GM12878 (cell line): ENCODE results near the gene FGGY. TPM values are rescaled to one million over a fixed set of nuclear protein-coding genes. Genes with fewer than 3 reads are reported as not detected.

ENCODE experiments used
- ATAC-seq: fragments of 200-7000 bp; cut with Tn5 transposase; 3 replicates; pipeline ENCODE4 v1.9.1; 2020; ENCODE audit warnings: mild to moderate bottlenecking, moderate library complexity
- BruUV-seq: library from RNA; stranded (reverse); fragments of 400-500 nt; replicated peaks from 2 replicates; lab custom pipeline; 2021; lab: Mats Ljungman, UMichigan
- CTCF ChIA-PET: fragments of 300-600 bp; sonication (Branson Sonifier 250); formaldehyde crosslinking; extraction: SDS; loops from one replicate; lab custom pipeline; 2021; ENCODE audit warnings: inconsistent platforms; lab: Yijun Ruan, JAX
- POLR2A ChIA-PET: fragments of 350-600 bp; formaldehyde crosslinking; extraction: SDS; loops from one replicate; lab custom pipeline; 2021; ENCODE audit warnings: inconsistent platforms; lab: Charles Lee
- RAD21 ChIA-PET: fragments of 300-600 bp; sonication (Branson Sonifier 250); formaldehyde crosslinking; loops from one replicate; lab custom pipeline; 2023; ENCODE audit warnings: antibody characterized with exemption; ENCODE audit not compliant: unreplicated experiment; lab: Charles Lee
- SMC1A ChIA-PET: fragments of 300-600 bp; sonication (Branson Sonifier 250); formaldehyde crosslinking; loops from one replicate; lab custom pipeline; 2023; ENCODE audit not compliant: unreplicated experiment, uncharacterized antibody; lab: Charles Lee
- DNase-seq: peaks from one replicate; pipeline ENCODE4 v3.0.0-alpha.2; 2011; ENCODE audit warnings: low read depth, low spot score
- FAIRE-seq: peaks from 3 replicates; lab custom pipeline; 2011; peaks lifted over from hg19 to GRCh38; lab: Jason Lieb, UNC
- H2AFZ ChIP-seq: 2 replicates; pipeline ENCODE4 v1.6.0; 2011; ENCODE audit warnings: low read depth, low read length, control low read depth; ENCODE audit not compliant: control insufficient read depth
- H3K27ac ChIP-seq: 2 replicates; pipeline ENCODE4 v1.5.1; 2011; ENCODE audit warnings: control low read depth; ENCODE audit not compliant: control insufficient read depth, insufficient read depth
- H3K27me3 ChIP-seq, 2 experiments: replicated peaks in 1 of 2; 2 replicates each; pipeline versions ENCODE4 v1.6.0 to v1.6.1; 2011; ENCODE audit warnings: low read length in 1 of 2; ENCODE audit not compliant: control insufficient read depth in 2 of 2, insufficient read depth in 2 of 2
- H3K36me3 ChIP-seq, 2 experiments: 2 replicates each; pipeline ENCODE4 v1.5.1; 2011; ENCODE audit warnings: low read length in 1 of 2; ENCODE audit not compliant: control insufficient read depth in 2 of 2, insufficient read depth in 2 of 2
- H3K4me1 ChIP-seq: 2 replicates; pipeline ENCODE4 v1.6.1; 2011; ENCODE audit warnings: mild to moderate bottlenecking, low read length, moderate library complexity, mixed read lengths; ENCODE audit not compliant: control insufficient read depth, insufficient read depth
- H3K4me2 ChIP-seq: 2 replicates; pipeline ENCODE4 v1.6.0; 2011; ENCODE audit warnings: control low read depth; ENCODE audit not compliant: control insufficient read depth, insufficient read depth
- H3K4me3 ChIP-seq: fragments of 200-600 bp; sonication (generic); 2 replicates; pipeline ENCODE4 v1.5.1; 2016
- H3K79me2 ChIP-seq: 2 replicates; pipeline ENCODE4 v1.6.0; 2011; ENCODE audit warnings: low read length; ENCODE audit not compliant: control insufficient read depth, insufficient read depth
- H3K9ac ChIP-seq: 2 replicates; pipeline ENCODE4 v1.8.0; 2011; ENCODE audit warnings: low read length, control low read depth, mixed read lengths; ENCODE audit not compliant: control insufficient read depth, insufficient read depth
- H3K9me3 ChIP-seq: replicated peaks from 3 replicates; pipeline ENCODE4 v1.5.1; 2011; ENCODE audit warnings: mild to moderate bottlenecking, low read length; ENCODE audit not compliant: control insufficient read depth, insufficient read depth
- H4K20me1 ChIP-seq: 2 replicates; pipeline ENCODE4 v1.6.0; 2011; ENCODE audit not compliant: control insufficient read depth, insufficient read depth
- BACH1 ChIP-seq: fragments of 450-650 bp; IDR thresholded peaks from 2 replicates; pipeline ENCODE4 v1.6.1; 2017; ENCODE audit warnings: mild to moderate bottlenecking, borderline replicate concordance
- BMI1 ChIP-seq: fragments of 450-650 bp; IDR thresholded peaks from 2 replicates; pipeline ENCODE4 v1.6.1; 2016; ENCODE audit warnings: mild to moderate bottlenecking, moderate library complexity, borderline replicate concordance
- GABPA ChIP-seq: IDR thresholded peaks from 2 replicates; pipeline ENCODE4 v1.6.1; 2014; ENCODE audit warnings: antibody characterized with exemption, low read depth, mild to moderate bottlenecking, inconsistent platforms
- IRF3 ChIP-seq: fragments of 450-650 bp; IDR thresholded peaks from 2 replicates; pipeline ENCODE4 v1.6.1; 2014; ENCODE audit warnings: mild to moderate bottlenecking
- MAX ChIP-seq: IDR thresholded peaks from 2 replicates; pipeline ENCODE4 v1.6.1; 2012; ENCODE audit warnings: low read depth, low read length, improper control_type of control experiment
- MEF2B ChIP-seq: fragments of 450-650 bp; IDR thresholded peaks from 2 replicates; pipeline ENCODE4 v1.6.1; 2018; ENCODE audit warnings: mild to moderate bottlenecking, moderate library complexity; ENCODE audit not compliant: partially characterized antibody, poor library complexity, severe bottlenecking
- NFXL1 ChIP-seq: fragments of 450-650 bp; IDR thresholded peaks from 2 replicates; pipeline ENCODE4 v1.6.1; 2017; ENCODE audit warnings: antibody characterized with exemption, mild to moderate bottlenecking, borderline replicate concordance
- NFYA ChIP-seq: IDR thresholded peaks from 2 replicates; pipeline ENCODE4 v1.6.1; 2011; ENCODE audit warnings: low read depth, mild to moderate bottlenecking, low read length, improper control_type of control experiment, borderline replicate concordance
- NR2C2 ChIP-seq: IDR thresholded peaks from 2 replicates; pipeline ENCODE4 v1.6.1; 2011; ENCODE audit warnings: borderline replicate concordance, low read depth; ENCODE audit not compliant: control insufficient read depth, insufficient read length
- PRDM15 ChIP-seq: fragments of 450-650 bp; formaldehyde crosslinking; IDR thresholded peaks from 2 replicates; pipeline ENCODE4 v1.4.0; 2020; ENCODE audit warnings: mild to moderate bottlenecking, moderate library complexity
- YBX1 ChIP-seq: fragments of 450-650 bp; IDR thresholded peaks from 2 replicates; pipeline ENCODE4 v1.6.1; 2016; ENCODE audit warnings: antibody characterized with exemption
- ZNF622 ChIP-seq: fragments of 450-650 bp; IDR thresholded peaks from 2 replicates; pipeline ENCODE4 v1.6.1; 2017; ENCODE audit warnings: mild to moderate bottlenecking, inconsistent platforms
- WGBS: methylation state at CpG from one replicate; pipeline ENCODE4 v1.1.6; 2016; ENCODE audit warnings: low lambda C conversion rate; ENCODE audit not compliant: insufficient replicate concordance, insufficient coverage; ENCODE audit errors: missing lambda C conversion rate; 5-methylcytosine and 5-hydroxymethylcytosine counted together
- in situ Hi-C: fragments of 300-500 bp; cut with MboI; formaldehyde crosslinking; loops from 9 replicates; pipeline ENCODE4 v1.14.3; 2018; ENCODE audit warnings: mixed read lengths
- intact Hi-C: fragments of 100-400 bp; cut with micrococcal nuclease; formaldehyde crosslinking; loops from one replicate; pipeline ENCODE4 v1.14.2; 2022; ENCODE audit not compliant: unreplicated experiment
- polyA plus RNA-seq, 11 experiments: library from polyadenylated mRNA; depleted of rRNA in 4 of 11; unstranded in 6 of 11; stranded (reverse) in 5 of 11; fragments of >200 nt; fragmentation: Nextera tagmentation in 4 of 11; fragmentation: Illumina TruSeq in 1 of 11; extraction: Ambion mirVana in 4 of 11; extraction: Trizol in 1 of 11; gene quantifications; 1 replicate in 1 of 11; 2 replicates in 10 of 11; pipeline versions ENCODE4 v1.2.1 to v1.2.3, GENCODE V29; 2011 to 2016; ENCODE audit warnings: inconsistent platforms in 2 of 11, missing spikeins in 2 of 11, low read depth in 1 of 11
- total RNA-seq, 4 experiments: library from RNA; depleted of rRNA in 3 of 4; stranded (reverse); fragments of >200 nt in 3 of 4; fragmentation: Illumina TruSeq in 1 of 4; extraction: Trizol in 1 of 4; gene quantifications; 2 replicates each; pipeline versions ENCODE4 v1.2.1 to v1.2.3, GENCODE V29; 2013 to 2021

FGGY gene
- total and polyA plus RNA-seq, 10 of the 15 experiments (the other 5 are each of a cell fraction or from before 2014, with no cell fraction given), result 6.2 to 11.9 (median 7.5) TPM

GRCh38 chr1:59682396-59683080, 385.6 kb downstream of the FGGY start:
- BruUV-seq, result no TSS peak
- DNase-seq, result no peak
- Histone ChIP-seq H3K27ac (no peak overlapping the region), H3K79me2 (no peaks in the 10 kb centered on the region), H3K36me3 (no peaks in the 10 kb centered on the region), H3K4me1 (no peaks in the 10 kb centered on the region), H3K9ac (no peak overlapping the region), H3K9me3 (no peaks in the 10 kb centered on the region), H3K4me2 (no peak overlapping the region), H3K4me3 (no peak overlapping the region), H2AFZ (no peak overlapping the region), H3K27me3 (no peaks in the 10 kb centered on the region), H4K20me1 (no peaks in the 10 kb centered on the region)
- in situ Hi-C loops (no loop called here), intact Hi-C loops (no loop called here)
- no peak for FAIRE-seq
- 50% methylated on average over 5 of the region's 5 CpGs for WGBS
- TF ChIP-seq MAX, result no peak
- TF ChIP-seq NFXL1, result no peak
- TF ChIP-seq NFYA, result no peak
- TF ChIP-seq BMI1, result no peak
- TF ChIP-seq ZNF622, result no peak
- TF ChIP-seq NR2C2, result no peak
- TF ChIP-seq BACH1, result no peak
- TF ChIP-seq YBX1, result no peak
- TF ChIP-seq GABPA, result no peak
- no peak for TF ChIP-seq PRDM15 (CRISPR knock-in tag)
- no peak for TF ChIP-seq IRF3
- no peak for TF ChIP-seq MEF2B
- SMC1A ChIA-PET, result interaction anchor here (0.6 kb wide), 1 partner anchor 9 kb away, joined by 7 read pairs; no protein-coding TSS in a partner anchor
- CTCF ChIA-PET, result no interaction called here
- POLR2A ChIA-PET, result no interaction called here
- RAD21 ChIA-PET, result no interaction called here
- no peak for ATAC-seq
